Suprapubic skin (tissue), 4 donors: ENCODE data around the gene C21orf58.

Source experiments
- CTCF ChIP-seq, 2 donors: fragments of 200-600 bp in 1 of 2; fragments of 450-650 bp in 1 of 2; sonication (generic) in 1 of 2; IDR thresholded peaks; one replicate each; pipeline ENCODE4 v1.5.1; 2016 to 2019; ENCODE audit warnings: antibody characterized with exemption in 2 of 2, mild to moderate bottlenecking in 1 of 2, moderate library complexity in 1 of 2
- EP300 ChIP-seq: sonication (generic); formaldehyde crosslinking; IDR thresholded peaks from one replicate; pipeline ENCODE4 v1.6.1; 2017; ENCODE audit warnings: antibody characterized with exemption
- POLR2A ChIP-seq, 2 donors: fragments of 450-650 bp; IDR thresholded peaks; one replicate each; pipeline ENCODE4 v1.6.1; 2017; ENCODE audit warnings: antibody characterized with exemption in 2 of 2, mild to moderate bottlenecking in 2 of 2, moderate library complexity in 2 of 2
- POLR2AphosphoS5 ChIP-seq, 3 donors: sonication (generic); formaldehyde crosslinking; IDR thresholded peaks; one replicate each; pipeline ENCODE4 v1.6.1; 2017; ENCODE audit warnings: antibody characterized with exemption in 3 of 3

GRCh38 chr21:46318464-46318845 is 5.2 kb downstream of the C21orf58 start:
- TF ChIP-seq CTCF (IDR thresholded peaks at IDR 0.05) = no peak
- TF ChIP-seq POLR2AphosphoS5 (IDR thresholded peaks at IDR 0.05) = no peak
- no peak for TF ChIP-seq POLR2A (IDR thresholded peaks at IDR 0.05)
- TF ChIP-seq EP300 = no peak
